Right atrium auricular region (tissue), 2 donors: ENCODE measurements around the gene PEX14. TPM values are rescaled to one million over a fixed set of nuclear protein-coding genes. Genes with fewer than 3 reads are reported as not detected.

ENCODE experiments used
- DNase-seq: peaks from one replicate; pipeline ENCODE4 v3.0.0-alpha.2; 2019; ENCODE audit warnings: low spot score
- H3K27ac ChIP-seq, 2 donors: fragments of 200-600 bp; sonication (generic); 1 replicate in 1 of 2; 2 replicates in 1 of 2; pipeline ENCODE4 v1.5.1; 2016 to 2019
- H3K27me3 ChIP-seq, 2 donors: fragments of 200-600 bp; sonication (generic); one replicate each; pipeline versions ENCODE4 v1.5.1 to v1.6.0; 2017 to 2019
- H3K36me3 ChIP-seq: fragments of 200-600 bp; sonication (generic); one replicate; pipeline ENCODE4 v1.5.1; 2016
- H3K4me1 ChIP-seq, 2 donors: fragments of 200-600 bp; sonication (generic); one replicate each; pipeline versions ENCODE4 v1.5.1 to v1.6.0; 2017 to 2019
- H3K4me3 ChIP-seq, 2 donors: fragments of 200-600 bp; sonication (generic); 1 replicate in 1 of 2; 2 replicates in 1 of 2; pipeline ENCODE4 v1.5.1; 2017 to 2019; ENCODE audit warnings: mild to moderate bottlenecking in 1 of 2, moderate library complexity in 1 of 2
- H3K9me3 ChIP-seq, 2 donors: fragments of 200-600 bp; sonication (generic); one replicate each; pipeline ENCODE4 v1.5.1; 2019
- CTCF ChIP-seq, 2 donors: fragments of 200-600 bp; sonication (generic); IDR thresholded peaks; one replicate each; pipeline ENCODE4 v1.5.1; 2019; ENCODE audit warnings: antibody characterized with exemption in 2 of 2
- total RNA-seq, 2 donors: library from RNA; depleted of rRNA; stranded (reverse); fragments of >200 nt; gene quantifications; one replicate each; pipeline ENCODE4 v1.1.0, GENCODE V29; 2016

PEX14 gene
- total RNA-seq, 2 donors from 2014 or later = 13.7 to 14.5 TPM

- H3K9me3 ChIP-seq = no peaks in the 10 kb centered on the region
- TF ChIP-seq CTCF (IDR thresholded peaks at IDR 0.05) = no peak
- H3K27ac ChIP-seq = no peak overlapping the region
- no peaks in the 10 kb centered on the region for H3K27me3 ChIP-seq
- no peak for DNase-seq
- peaks cover 49% of the 10 kb centered on the region for H3K36me3 ChIP-seq
- no peak overlapping the region for H3K4me3 ChIP-seq
- H3K4me1 ChIP-seq = no peaks in the 10 kb centered on the region
Observed at GRCh38 chr1:10657088-10657847, 182.5 kb downstream of the PEX14 start.

GRCh38 chr1:10658396-10659066 is 183.8 kb downstream of the PEX14 start:
- no peak overlapping the region for H3K4me3 ChIP-seq
- no peak for TF ChIP-seq CTCF (IDR thresholded peaks at IDR 0.05)
- peaks cover 36% of the 10 kb centered on the region for H3K36me3 ChIP-seq
- peaks cover 0 to 10% of the 10 kb centered on the region in 2 donors for H3K4me1 ChIP-seq
- DNase-seq = no peak
- no peaks in the 10 kb centered on the region for H3K27me3 ChIP-seq
- no peaks in the 10 kb centered on the region for H3K9me3 ChIP-seq
- no peak overlapping the region for H3K27ac ChIP-seq

GRCh38 chr1:10659218-10659617 is 184.5 kb downstream of the PEX14 start:
- H3K27me3 ChIP-seq = no peaks in the 10 kb centered on the region
- H3K4me3 ChIP-seq = no peak overlapping the region
- H3K36me3 ChIP-seq = peaks cover 30% of the 10 kb centered on the region
- no peak for DNase-seq
- no peak for TF ChIP-seq CTCF (IDR thresholded peaks at IDR 0.05)
- no peaks in the 10 kb centered on the region for H3K9me3 ChIP-seq
- H3K4me1 ChIP-seq = peaks cover 0 to 16% of the 10 kb centered on the region in 2 donors
- no peak overlapping the region for H3K27ac ChIP-seq

GRCh38 chr1:10659646-10660540 is 185.1 kb downstream of the PEX14 start:
- Histone ChIP-seq H3K36me3 (peaks cover 33% of the 10 kb centered on the region), H3K27ac (no peak overlapping the region), H3K9me3 (no peaks in the 10 kb centered on the region), H3K4me1 (peaks cover 0 to 23% of the 10 kb centered on the region in 2 donors), H3K4me3 (no peak overlapping the region), H3K27me3 (no peaks in the 10 kb centered on the region)
- no peak for DNase-seq
- no peak for TF ChIP-seq CTCF (IDR thresholded peaks at IDR 0.05)

DNA sequence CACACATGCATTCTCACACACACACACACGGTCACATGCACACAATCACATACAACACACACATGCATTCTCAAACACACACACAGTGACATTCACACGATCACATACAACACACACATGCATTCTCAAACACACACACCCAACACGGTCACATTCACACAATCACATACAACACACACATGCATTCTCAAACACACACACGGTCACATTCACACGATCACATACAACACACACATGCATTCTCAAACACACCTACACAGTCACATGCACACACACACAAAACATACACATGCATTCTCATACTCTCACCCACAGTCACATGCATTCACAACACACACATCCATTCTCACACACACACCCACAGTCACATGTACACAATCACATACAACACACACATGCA is 186.7 kb downstream of the PEX14 start:
- H3K27me3 ChIP-seq = no peaks in the 10 kb centered on the region
- H3K4me3 ChIP-seq = no peak overlapping the region
- peaks cover 37% of the 10 kb centered on the region for H3K36me3 ChIP-seq
- no peaks in the 10 kb centered on the region for H3K9me3 ChIP-seq
- no peak for DNase-seq
- TF ChIP-seq CTCF (IDR thresholded peaks at IDR 0.05) = no peak
- H3K4me1 ChIP-seq = peaks cover 0 to 38% of the 10 kb centered on the region in 2 donors
- H3K27ac ChIP-seq = no peak overlapping the region
